DMS 273 treated with DMSO at 0.1 percent for 48 hours (cell line): ENCODE measurements around the gene ANP32B.
A peak's percentile ranks its signal among the peaks of the same experiment; 100 is the strongest.
"Not testable (repeated sequence)": the region's sequence is repeated elsewhere in the genome, so short reads cannot be mapped to it uniquely, and the experiment has no call there.

Experiments
- DNase-seq: peaks from one replicate; lab custom pipeline; 2025; lab: John Stamatoyannopoulos, UW

ANP32B gene

DNA sequence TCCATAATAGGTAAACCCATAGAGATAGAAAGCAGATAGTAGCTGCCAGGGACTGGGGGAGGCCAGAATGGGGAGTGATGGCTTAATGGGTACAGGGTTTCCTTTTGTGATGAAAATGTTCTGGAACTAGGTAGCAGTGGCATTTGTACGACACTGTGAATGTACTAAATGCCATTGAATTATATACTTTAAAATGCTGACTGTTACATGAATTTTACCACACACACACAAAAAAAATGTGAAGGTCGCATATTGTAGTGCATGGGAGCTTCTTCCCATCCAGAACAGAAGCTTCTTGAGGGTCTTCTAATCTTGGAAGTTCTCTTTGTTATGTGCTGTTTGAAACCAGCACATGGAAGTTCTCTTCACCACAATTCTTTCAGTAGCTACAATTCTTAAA lies 19.9 kb upstream of the ANP32B start:
- DNase-seq = no peak

DNA sequence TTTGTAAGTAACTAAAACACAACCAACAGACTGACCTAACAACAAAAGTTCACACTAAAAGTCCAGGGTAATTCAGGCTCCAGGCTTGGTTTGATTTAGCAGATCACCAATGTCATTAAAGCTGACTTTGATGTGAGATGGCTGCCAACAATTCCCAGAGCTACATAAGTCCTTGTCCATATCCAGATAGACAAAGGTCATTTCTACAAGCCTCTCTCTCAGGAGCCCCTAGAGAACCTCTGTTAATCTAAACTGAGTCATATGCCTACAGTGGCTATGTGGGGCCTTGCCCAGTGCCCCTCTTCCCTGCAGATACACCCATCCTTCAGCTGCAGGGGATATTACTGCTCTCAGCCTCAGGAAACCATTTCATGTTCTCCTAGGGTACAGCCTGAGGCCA lies 18.2 kb upstream of the ANP32B start:
- no peak for DNase-seq

GRCh38 chr9:97966493-97966892 lies 16.6 kb upstream of the ANP32B start:
- DNase-seq = no peak

DNA sequence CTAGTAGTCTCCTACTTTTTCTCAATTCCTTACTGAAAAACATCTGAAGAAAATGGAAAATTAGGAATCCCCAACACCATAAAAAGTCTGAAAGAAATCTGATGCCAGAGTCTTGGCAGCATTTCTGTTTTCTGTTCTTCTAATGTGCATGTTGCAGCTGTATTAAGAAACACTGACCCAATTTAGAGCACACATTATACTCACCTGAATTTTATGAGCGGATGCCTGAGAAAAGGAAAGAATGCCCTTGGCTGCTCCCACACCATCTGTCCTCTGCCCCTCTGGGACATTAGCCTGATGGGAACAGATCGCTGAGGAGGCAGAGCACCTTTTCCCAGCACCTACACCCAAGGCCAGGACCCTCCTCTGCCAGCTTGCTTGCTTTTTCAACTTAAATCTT lies 14.1 kb upstream of the ANP32B start:
- DNase-seq = peak; percentile 32

GRCh38 chr9:97970165-97970564 lies 13.0 kb upstream of the ANP32B start:
- DNase-seq = no peak

DNA sequence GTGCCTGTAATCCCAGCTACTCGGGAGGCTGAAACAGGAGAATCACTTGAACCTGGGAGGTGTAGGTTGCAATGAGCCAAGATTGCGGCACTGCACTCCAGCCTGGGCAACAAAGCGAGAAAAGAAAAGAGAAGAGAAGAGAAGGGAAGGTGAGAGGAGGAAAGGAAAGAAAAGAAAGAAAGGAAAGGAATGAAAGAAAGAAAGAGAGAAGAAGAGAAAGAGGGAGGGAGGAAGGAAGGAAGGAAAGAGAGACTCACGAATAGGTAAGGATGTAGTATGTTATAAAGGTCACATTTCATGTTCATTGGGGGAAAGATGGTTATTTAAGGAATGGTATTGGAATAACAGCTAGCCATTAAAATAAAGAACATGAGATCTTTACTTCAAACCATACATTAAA lies 10.4 kb upstream of the ANP32B start:
- DNase-seq = no peak

GRCh38 chr9:97975376-97975775 lies 7.8 kb upstream of the ANP32B start:
- no peak for DNase-seq

DNA sequence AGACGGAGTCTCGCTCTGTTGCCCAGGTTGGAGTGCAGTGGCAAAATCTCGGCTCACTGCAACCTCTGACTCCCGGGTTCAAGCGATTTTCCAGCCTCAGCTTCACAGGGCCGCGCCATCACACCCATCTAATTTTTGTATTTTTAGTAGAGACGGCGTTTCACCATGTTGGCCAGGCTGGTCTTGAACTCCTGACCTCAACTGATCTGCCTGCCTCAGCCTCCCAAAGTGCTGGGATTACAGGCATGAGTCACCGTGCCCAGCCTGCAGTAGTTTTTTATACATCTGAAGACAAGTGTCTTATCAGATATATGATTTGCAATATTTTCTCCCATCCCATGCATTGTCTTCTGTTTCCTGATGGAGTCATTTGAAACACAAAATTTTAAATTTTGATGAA lies 6.5 kb upstream of the ANP32B start:
- DNase-seq = not testable (repeated sequence)

- peak; percentile 88 for DNase-seq
Observed at GRCh38 chr9:97978371-97979130, 4.6 kb upstream of the ANP32B start.

DNA sequence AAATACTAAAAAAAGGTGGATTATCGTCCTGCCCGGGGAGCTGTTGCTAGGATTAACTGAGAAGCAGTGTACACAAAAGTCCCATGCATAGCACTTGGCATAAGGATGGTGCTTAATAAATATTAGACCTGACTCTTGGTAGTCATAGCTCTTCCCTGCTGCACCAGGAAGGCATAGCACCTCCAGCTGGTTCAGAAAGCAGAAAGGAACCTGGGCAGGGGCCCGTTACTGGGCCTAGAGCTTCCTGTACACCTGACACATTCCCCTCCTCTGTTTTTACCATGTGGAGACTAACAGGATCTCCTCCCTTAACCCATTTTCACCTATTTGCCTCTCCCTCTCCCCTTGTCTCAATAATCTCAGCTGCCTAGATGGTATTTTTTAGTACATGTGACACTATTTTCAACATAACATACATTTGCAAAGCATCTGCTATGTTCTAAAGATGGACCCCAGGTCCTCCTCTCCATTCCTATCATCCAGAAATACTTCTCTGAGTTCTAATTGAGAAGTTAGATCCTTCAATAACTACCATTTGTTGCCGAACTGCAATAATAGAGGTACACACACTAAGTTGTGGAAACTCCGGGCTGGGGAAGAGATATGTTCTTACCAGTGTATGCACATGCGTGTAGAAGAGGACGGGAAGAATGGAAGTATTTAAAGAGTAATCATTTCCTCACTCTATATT lies 3.2 kb upstream of the ANP32B start:
- no peak for DNase-seq

GRCh38 chr9:97980479-97980803 lies 2.7 kb upstream of the ANP32B start:
- DNase-seq = no peak

DNA sequence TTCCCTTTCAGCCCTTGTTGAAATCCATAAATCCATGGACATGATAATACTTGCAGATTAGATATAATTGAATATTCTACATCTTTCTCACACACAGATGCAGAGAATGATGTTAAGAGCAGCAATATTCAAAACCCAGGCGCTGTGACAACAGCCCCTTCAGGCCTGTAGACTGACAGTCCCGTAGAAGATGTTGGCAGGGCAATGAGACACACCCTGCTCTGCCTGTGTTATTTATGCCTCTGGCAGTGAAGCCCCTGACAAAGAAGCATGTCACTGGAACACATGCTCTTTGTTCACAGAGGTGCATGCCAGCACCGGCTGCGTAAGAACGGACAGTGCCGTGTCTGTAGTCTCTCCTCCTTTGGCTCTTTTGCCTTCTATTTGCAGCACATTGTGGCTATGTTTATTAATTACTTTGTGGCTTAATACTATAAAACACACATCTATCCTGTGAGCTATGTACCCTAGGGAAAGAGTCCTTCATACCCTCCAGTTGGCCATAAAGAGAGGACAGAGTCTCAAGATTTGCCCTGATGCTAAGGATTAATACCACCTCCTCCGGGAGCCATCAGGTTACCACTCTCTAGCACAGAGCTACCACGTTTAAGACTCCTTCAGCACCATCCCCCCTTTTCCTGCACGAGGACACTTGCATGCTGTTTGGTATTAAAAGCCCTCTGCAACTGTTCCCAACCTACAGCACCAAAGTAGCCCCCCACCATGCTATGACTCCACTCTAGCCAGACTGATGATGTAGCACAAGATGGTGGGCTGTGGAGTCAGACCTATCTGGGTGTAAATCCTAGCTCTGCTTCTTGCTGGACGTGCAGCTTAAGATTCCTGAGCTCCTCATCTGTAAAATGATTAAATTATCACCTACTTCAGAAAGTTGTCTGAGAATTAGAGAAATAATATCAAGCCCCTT lies 2.0 kb upstream of the ANP32B start:
- DNase-seq = no peak

- peak; percentile 22 for DNase-seq
Observed at GRCh38 chr9:97981846-97982682, 1.1 kb upstream of the ANP32B start.

GRCh38 chr9:97983589-97984187 lies 547 bp downstream of the ANP32B start:
- no peak for DNase-seq

DNA sequence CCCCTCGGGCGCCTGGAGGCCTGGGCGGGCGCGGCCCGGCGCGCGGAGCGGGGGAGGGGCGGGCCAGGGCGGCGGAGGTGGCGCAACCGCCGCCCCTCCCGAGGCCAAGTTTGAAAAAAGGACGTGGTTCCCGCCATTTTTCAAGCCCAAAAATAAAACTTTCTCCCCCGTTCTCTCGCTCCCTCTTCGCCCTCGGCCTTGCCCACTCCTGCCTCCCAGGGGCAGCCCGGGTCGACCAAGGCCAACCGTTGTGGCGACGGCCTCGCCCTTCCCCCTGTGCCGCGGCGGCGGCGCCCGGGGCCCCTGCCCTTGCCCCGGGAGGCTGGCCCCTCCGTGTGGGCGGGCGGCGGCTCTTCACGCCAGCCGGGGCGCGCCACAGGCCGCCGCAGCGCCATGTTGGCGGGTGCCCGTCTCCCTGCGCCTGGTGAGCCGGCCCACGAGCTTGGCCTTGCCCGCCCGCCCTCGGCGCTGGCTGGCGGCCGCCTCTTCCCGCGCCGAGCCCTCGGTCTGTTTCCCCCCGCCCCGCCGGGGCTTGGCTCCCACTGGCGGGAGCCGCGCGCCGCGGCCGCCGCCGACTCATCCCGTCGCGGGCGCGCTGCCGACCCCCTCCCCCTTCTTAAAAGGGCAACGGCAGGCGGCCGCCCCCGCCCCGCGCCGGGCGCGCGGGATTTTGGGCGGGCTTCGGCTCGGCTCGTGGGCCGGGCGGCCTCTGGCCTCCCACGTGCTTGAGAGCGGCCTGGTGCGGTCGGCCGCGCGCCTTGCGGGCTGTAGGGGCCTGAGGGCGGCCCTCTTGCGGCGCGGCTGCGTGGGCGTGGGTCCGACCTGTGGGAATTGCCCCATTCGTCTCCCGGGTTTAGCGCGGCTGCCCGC lies 1.3 kb downstream of the ANP32B start:
- peak; percentile 11 for DNase-seq

- no peak for DNase-seq
Observed at GRCh38 chr9:97985058-97985861, 2.1 kb downstream of the ANP32B start.

- no peak for DNase-seq
Observed at GRCh38 chr9:97987487-97987886, 4.3 kb downstream of the ANP32B start.

- DNase-seq = no peak
Observed at GRCh38 chr9:97990259-97990658, 7.1 kb downstream of the ANP32B start.

DNA sequence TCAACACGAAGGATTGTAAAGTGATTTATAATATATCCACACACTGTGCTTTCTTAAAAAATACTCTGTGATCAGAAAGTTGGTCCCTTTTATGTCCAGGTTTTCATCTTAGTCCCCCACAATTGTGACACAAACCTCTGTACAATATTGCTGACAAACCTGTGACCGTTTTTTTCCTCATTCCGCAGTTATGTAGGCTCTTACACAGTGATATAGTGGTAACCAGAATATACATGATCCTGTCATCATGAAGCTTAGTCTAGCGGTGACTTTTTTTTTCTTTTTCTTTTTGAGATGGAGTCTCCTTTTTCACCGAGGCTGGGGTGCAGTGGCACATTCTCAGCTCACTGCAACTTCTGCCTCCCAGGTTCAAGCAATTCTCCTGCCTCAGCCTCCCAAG lies 8.7 kb downstream of the ANP32B start:
- DNase-seq = no peak

DNA sequence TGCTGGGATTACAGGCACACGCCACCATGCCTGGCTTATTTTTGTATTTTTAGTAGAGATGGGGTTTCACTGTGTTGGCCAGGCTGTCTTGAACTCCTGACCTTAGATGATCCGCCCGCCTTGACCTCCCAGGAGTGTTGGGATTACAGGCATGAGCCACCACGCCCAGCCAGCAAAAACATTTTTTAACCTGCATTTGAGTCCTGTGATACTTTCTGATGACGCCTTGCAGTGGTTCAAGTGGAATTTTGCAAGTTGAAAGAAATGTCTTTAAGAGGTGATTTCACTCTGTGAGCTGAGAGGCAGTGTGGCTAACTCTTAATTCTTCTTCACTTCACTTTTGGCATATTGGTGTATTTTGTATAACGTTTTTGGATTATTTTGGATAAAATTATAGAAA lies 9.1 kb downstream of the ANP32B start:
- no peak for DNase-seq
